ENCODE measurements around the gene SPATA32. TPM values are rescaled to one million over a fixed set of nuclear protein-coding genes. Genes with fewer than 3 reads are reported as not detected.
A peak's percentile ranks its signal among the peaks of the same experiment; 100 is the strongest.

SPATA32 gene
- under 0.01 TPM in 1 of 2 replicates, not detected in the other for total RNA-seq

- H3K4me3 ChIP-seq (ENCODE audit: low read depth, low read length), result peak within 1 kb of the TSS; percentile 67
- TF ChIP-seq CTCF (IDR thresholded peaks at IDR 0.05; ENCODE audit: insufficient read depth, low read depth, low read length), result no peak
- DNase-seq (ENCODE audit: low read depth), result peak; percentile 26
Observed at GRCh38 chr17:45261577-45262515, at the start of gene SPATA32. TSS of gene SPATA32 (minus strand) at chr17:45262094. CDS start at chr17:45262016, 78 bp downstream.

- TF ChIP-seq CTCF (IDR thresholded peaks at IDR 0.05; ENCODE audit: insufficient read depth, low read depth, low read length), result peak; percentile 33
- no peak overlapping the region for H3K4me3 ChIP-seq (ENCODE audit: low read depth, low read length)
- DNase-seq (ENCODE audit: low read depth), result no peak
Observed at GRCh38 chr17:45311401-45311759, 49.5 kb upstream of the SPATA32 start.

GRCh38 chr17:45310380-45311324, 48.8 kb upstream of the SPATA32 start:
- H3K4me3 ChIP-seq (ENCODE audit: low read depth, low read length), result no peak overlapping the region
- peak; percentile 63 for DNase-seq (ENCODE audit: low read depth)
- no peak for TF ChIP-seq CTCF (IDR thresholded peaks at IDR 0.05; ENCODE audit: insufficient read depth, low read depth, low read length)

- TF ChIP-seq CTCF (IDR thresholded peaks at IDR 0.05; ENCODE audit: insufficient read depth, low read depth, low read length), result no peak
- no peak for DNase-seq (ENCODE audit: low read depth)
- no peak overlapping the region for H3K4me3 ChIP-seq (ENCODE audit: low read depth, low read length)
Observed at GRCh38 chr17:45309400-45309799, 47.5 kb upstream of the SPATA32 start.

- no peak for TF ChIP-seq CTCF (IDR thresholded peaks at IDR 0.05; ENCODE audit: insufficient read depth, low read depth, low read length)
- DNase-seq (ENCODE audit: low read depth), result no peak
- no peak overlapping the region for H3K4me3 ChIP-seq (ENCODE audit: low read depth, low read length)
Observed at GRCh38 chr17:45308840-45309239, 46.9 kb upstream of the SPATA32 start.

GRCh38 chr17:45308016-45308365, 46.1 kb upstream of the SPATA32 start:
- no peak for DNase-seq (ENCODE audit: low read depth)
- no peak overlapping the region for H3K4me3 ChIP-seq (ENCODE audit: low read depth, low read length)
- TF ChIP-seq CTCF (IDR thresholded peaks at IDR 0.05; ENCODE audit: insufficient read depth, low read depth, low read length), result no peak
